Naive thymus-derived CD4-positive, alpha-beta T cell (primary cell): Measurements from ENCODE around the gene MACROD2. TPM values are rescaled to one million over a fixed set of nuclear protein-coding genes. Genes with fewer than 3 reads are reported as not detected.

ENCODE experiments used
- ATAC-seq: fragments of 150-1000 bp; cut with Tn5 transposase; 2 replicates; pipeline ENCODE4 v1.10.0; 2021; ENCODE audit warnings: mild to moderate bottlenecking, moderate library complexity
- CTCF ChIA-PET: fragments of 350-600 bp; sonication (Branson Sonifier 250); formaldehyde crosslinking; loops from one replicate; lab custom pipeline; 2021; ENCODE audit warnings: antibody characterized with exemption; lab: Charles Lee
- POLR2A ChIA-PET: fragments of 350-600 bp; sonication (Branson Sonifier 250); formaldehyde crosslinking; loops from one replicate; lab custom pipeline; 2021; ENCODE audit warnings: antibody characterized with exemption, inconsistent platforms; lab: Charles Lee
- DNase-seq, 9 donors: peaks; one replicate each; pipeline versions ENCODE4 v3.0.0 to v3.0.0-alpha.2; 2020 to 2022; ENCODE audit warnings: mixed read lengths in 1 of 9
- H3K27ac ChIP-seq: one replicate; pipeline ENCODE4 v1.7.0; 2013; ENCODE audit warnings: mild to moderate bottlenecking, low read depth, low read length, moderate library complexity
- H3K27me3 ChIP-seq, 2 donors: one replicate each; pipeline ENCODE4 v1.7.0; 2013; ENCODE audit warnings: low read length in 2 of 2, mild to moderate bottlenecking in 2 of 2, moderate library complexity in 2 of 2; ENCODE audit not compliant: control insufficient read depth in 2 of 2, insufficient read depth in 2 of 2
- H3K36me3 ChIP-seq, 3 experiments: 1 replicate in 2 of 3; 2 replicates in 1 of 3; pipeline ENCODE4 v1.7.0; 2013; ENCODE audit warnings: low read length in 3 of 3, mild to moderate bottlenecking in 3 of 3, moderate library complexity in 1 of 3; ENCODE audit not compliant: insufficient read depth in 3 of 3, control insufficient read depth in 2 of 3
- H3K4me1 ChIP-seq, 2 donors: one replicate each; pipeline ENCODE4 v1.7.0; 2013; ENCODE audit warnings: low read length in 2 of 2, mild to moderate bottlenecking in 2 of 2, moderate library complexity in 1 of 2; ENCODE audit not compliant: control insufficient read depth in 2 of 2, insufficient read depth in 2 of 2
- H3K4me3 ChIP-seq: 2 replicates; pipeline ENCODE4 v1.7.0; 2013; ENCODE audit warnings: mild to moderate bottlenecking, low read length
- H3K9me3 ChIP-seq, 3 experiments: 1 replicate in 2 of 3; 2 replicates in 1 of 3; pipeline ENCODE4 v1.7.0; 2013; ENCODE audit warnings: low read length in 3 of 3; ENCODE audit not compliant: control insufficient read depth in 2 of 3
- H3K27ac Mint-ChIP-seq, 9 donors: one replicate each; pipeline ENCODE4 v1.8.0; 2020 to 2022; ENCODE audit warnings: mixed read lengths in 9 of 9, mild to moderate bottlenecking in 8 of 9, moderate library complexity in 5 of 9, inconsistent platforms in 2 of 9
- H3K27me3 Mint-ChIP-seq, 5 donors: one replicate each; pipeline ENCODE4 v1.8.0; 2021 to 2022; ENCODE audit warnings: mixed read lengths in 5 of 5, mild to moderate bottlenecking in 1 of 5
- H3K36me3 Mint-ChIP-seq, 5 donors: one replicate each; pipeline ENCODE4 v1.8.0; 2020 to 2022; ENCODE audit warnings: mixed read lengths in 5 of 5, mild to moderate bottlenecking in 3 of 5, inconsistent platforms in 1 of 5
- H3K4me1 Mint-ChIP-seq, 7 donors: one replicate each; pipeline ENCODE4 v1.8.0; 2020 to 2022; ENCODE audit warnings: mixed read lengths in 7 of 7, mild to moderate bottlenecking in 3 of 7, inconsistent platforms in 1 of 7
- H3K4me3 Mint-ChIP-seq, 10 donors: one replicate each; pipeline ENCODE4 v1.8.0; 2020 to 2022; ENCODE audit warnings: mild to moderate bottlenecking in 10 of 10, mixed read lengths in 10 of 10, moderate library complexity in 6 of 10, inconsistent platforms in 2 of 10
- H3K9me3 Mint-ChIP-seq, 11 donors: one replicate each; pipeline ENCODE4 v1.8.0; 2020 to 2022; ENCODE audit warnings: mixed read lengths in 11 of 11, mild to moderate bottlenecking in 4 of 11, inconsistent platforms in 1 of 11, moderate library complexity in 1 of 11
- intact Hi-C, 2 donors: fragments of 100-400 bp; cut with micrococcal nuclease; formaldehyde crosslinking; loops; one replicate each; pipeline ENCODE4 v1.15.1; 2023
- polyA plus RNA-seq, 2 donors: library from polyadenylated mRNA; unstranded; fragments of 300-500 nt; fragmentation: Illumina TruSeq; gene quantifications; one replicate each; pipeline ENCODE4 v1.2.3, GENCODE V29; 2021
- total RNA-seq, 6 experiments: library from RNA in 5 of 6; stranded (reverse) in 5 of 6; gene quantifications; 1 replicate in 5 of 6; 2 replicates in 1 of 6; pipeline ENCODE4 v1.2.3 and lab custom pipeline; 2021 to 2026

Gene MACROD2
- total RNA-seq (under 1 TPM in 3 of 5 experiments, not detected in 2; 0.27 to 0.86 (median 0.34) TPM), polyA plus RNA-seq (not detected), total RNA-seq (lab: John Stamatoyannopoulos, UW) (not detected)

DNA sequence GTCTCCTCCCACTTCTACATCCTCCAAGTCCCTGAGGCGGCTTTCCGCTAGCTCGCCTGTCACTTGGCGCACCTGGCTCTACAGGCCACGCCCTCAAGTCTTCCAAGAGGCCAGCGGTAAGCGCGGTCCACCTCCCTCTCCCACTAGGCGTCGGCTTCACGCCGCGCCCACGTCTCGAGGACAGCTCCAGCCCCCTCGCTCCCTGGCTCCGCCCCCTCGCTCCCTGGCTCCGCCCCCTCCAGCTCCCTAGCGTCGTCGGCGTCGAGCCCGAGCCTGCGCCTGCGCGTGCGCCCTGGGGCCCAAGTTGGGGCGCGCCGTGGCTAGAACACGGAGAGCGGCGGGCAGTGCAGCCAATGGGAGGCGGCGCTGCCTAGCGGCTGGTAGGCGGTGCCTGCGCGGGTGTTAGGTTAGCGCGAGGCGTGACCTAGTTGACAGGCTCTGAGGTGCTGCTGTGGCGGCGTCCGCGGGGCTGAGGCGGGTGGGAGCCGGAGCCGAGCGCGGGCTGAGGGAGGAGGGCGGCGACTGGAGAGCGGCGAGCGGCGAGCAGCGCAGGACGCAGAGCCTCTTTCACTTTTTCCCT lies at the start of gene MACROD2:
Gene MACROD2 (plus strand): TSS at position 431 of the 580 bp plus-strand sequence.
- Histone ChIP-seq H3K4me1 (no peaks in the 10 kb centered on the region), H3K36me3 (no peaks in the 10 kb centered on the region), H3K27me3 (no peaks in the 10 kb centered on the region), H3K4me3 (no peak within 1 kb of the TSS), H3K9me3 (peaks cover 0 to 15% (median 0%) of the 10 kb centered on the region in 3 experiments), H3K27ac (no peak within 1 kb of the TSS)
- ChIA-PET CTCF (no interaction called here), POLR2A (no interaction called here)
- Mint-ChIP-seq H3K36me3 (peaks cover 0 to 11% (median 0%) of the 10 kb centered on the region in 5 donors), H3K4me1 (peaks cover 3 to 9% (median 8%) of the 10 kb centered on the region in 7 donors), H3K27ac (no peak within 1 kb of the TSS), H3K9me3 (peaks cover 4 to 57% (median 23%) of the 10 kb centered on the region in 11 donors), H3K27me3 (peaks cover 14 to 40% (median 29%) of the 10 kb centered on the region in 5 donors), H3K4me3 (peak within 1 kb of the TSS; percentile 50 to 82 (median 70))
- DNase-seq (peak in 6 of 9 donors; percentile 1 to 50 (median 19)), ATAC-seq (peak; percentile 88)
- intact Hi-C loops, result loop anchor here in 1 of 2 donors (10.0 kb wide), 1 partner anchor 60 kb away; no protein-coding TSS in a partner anchor

DNA sequence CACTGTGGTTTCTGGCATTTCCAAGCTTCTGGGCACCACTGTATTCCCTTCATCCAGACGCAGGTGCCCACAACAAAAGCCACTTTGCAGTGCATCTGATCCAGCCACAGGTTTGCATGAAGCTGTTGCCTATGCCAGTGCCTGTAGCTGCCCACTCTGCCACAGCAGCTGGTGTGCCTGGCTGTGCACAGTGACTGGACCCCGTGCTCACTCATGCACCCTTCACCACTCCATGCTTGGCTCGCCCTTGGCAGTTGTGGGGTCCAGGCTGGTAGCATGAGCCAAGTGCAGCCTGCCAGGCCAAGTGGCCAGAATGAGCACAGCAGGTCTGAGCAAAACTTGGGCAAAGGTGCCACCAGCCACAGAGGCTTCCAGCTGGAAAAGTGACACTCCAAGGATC lies 47.6 kb upstream of the MACROD2 start:
- no peak for DNase-seq
- ATAC-seq, result no peak
- H3K27ac ChIP-seq, result no peak overlapping the region
- no peaks in the 10 kb centered on the region for H3K4me1 ChIP-seq
- no peaks in the 10 kb centered on the region for H3K36me3 ChIP-seq
- no peaks in the 10 kb centered on the region for H3K27me3 ChIP-seq
- Mint-ChIP-seq H3K27me3 (peaks cover 0 to 15% (median 0%) of the 10 kb centered on the region in 5 donors), H3K4me1 (no peaks in the 10 kb centered on the region), H3K9me3 (peaks cover 0 to 15% (median 9%) of the 10 kb centered on the region in 11 donors), H3K4me3 (no peak overlapping the region), H3K27ac (no peak overlapping the region), H3K36me3 (peaks cover 0 to 4% (median 0%) of the 10 kb centered on the region in 5 donors)
- CTCF ChIA-PET, result no interaction called here
- H3K9me3 ChIP-seq, result no peaks in the 10 kb centered on the region
- intact Hi-C loops, result no loop called here
- H3K4me3 ChIP-seq, result no peak overlapping the region
- POLR2A ChIA-PET, result no interaction called here

DNA sequence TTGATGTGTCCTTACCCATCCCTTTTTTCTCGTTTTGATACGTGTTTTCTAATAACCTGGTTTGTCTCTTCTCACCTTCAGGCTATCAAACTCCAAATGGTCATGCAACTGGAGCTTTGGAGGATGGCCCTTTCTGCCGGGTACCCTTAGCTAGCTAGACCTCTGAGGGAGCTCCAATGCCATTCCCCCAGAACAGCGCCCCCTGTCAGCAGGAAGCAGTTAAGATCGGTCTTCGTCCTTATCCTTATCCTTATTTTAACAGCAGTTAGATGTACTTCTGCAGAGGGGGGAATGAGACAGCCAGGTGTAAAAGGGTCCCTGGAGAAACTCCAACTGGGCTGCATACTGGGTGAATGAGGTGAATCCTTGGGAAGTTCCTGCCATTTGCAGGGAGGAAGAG lies 42.1 kb upstream of the MACROD2 start:
- CTCF ChIA-PET, result no interaction called here
- DNase-seq, result no peak
- no peaks in the 10 kb centered on the region for H3K36me3 Mint-ChIP-seq
- POLR2A ChIA-PET, result no interaction called here
- Histone ChIP-seq H3K9me3 (no peaks in the 10 kb centered on the region), H3K4me1 (no peaks in the 10 kb centered on the region), H3K27me3 (no peaks in the 10 kb centered on the region), H3K36me3 (no peaks in the 10 kb centered on the region), H3K4me3 (no peak overlapping the region), H3K27ac (no peak overlapping the region)
- H3K27me3 Mint-ChIP-seq, result peaks cover 0 to 5% (median 3%) of the 10 kb centered on the region in 5 donors
- H3K9me3 Mint-ChIP-seq, result peaks cover 0 to 23% (median 8%) of the 10 kb centered on the region in 11 donors
- no peak for ATAC-seq
- H3K4me1 Mint-ChIP-seq, result no peaks in the 10 kb centered on the region
- H3K4me3 Mint-ChIP-seq, result no peak overlapping the region
- no peak overlapping the region for H3K27ac Mint-ChIP-seq
- intact Hi-C loops, result no loop called here

DNA sequence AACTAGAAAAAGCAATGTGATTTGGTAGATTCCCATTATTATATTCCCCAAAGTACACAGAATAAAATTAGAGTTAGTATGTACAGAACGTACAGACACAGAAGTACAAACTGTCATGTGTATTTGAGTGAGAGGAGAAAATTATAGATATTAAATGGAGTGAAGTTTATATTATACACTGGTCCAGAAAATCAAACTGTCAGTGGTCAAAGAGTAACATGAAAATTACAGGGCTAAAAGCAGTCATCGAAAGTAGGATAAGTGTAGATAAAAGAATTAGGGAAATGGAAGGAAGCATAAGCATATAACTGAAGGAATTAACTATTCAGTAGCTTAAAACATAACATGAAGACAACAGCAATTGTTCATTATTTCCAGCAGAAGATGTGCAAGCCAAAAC lies 35.2 kb upstream of the MACROD2 start:
- Mint-ChIP-seq H3K27me3 (peaks cover 0 to 3% (median 0%) of the 10 kb centered on the region in 5 donors), H3K36me3 (peaks cover 0 to 5% (median 0%) of the 10 kb centered on the region in 5 donors), H3K4me3 (no peak overlapping the region), H3K27ac (no peak overlapping the region), H3K9me3 (peaks cover 0 to 6% (median 1%) of the 10 kb centered on the region in 11 donors), H3K4me1 (no peaks in the 10 kb centered on the region)
- no peaks in the 10 kb centered on the region for H3K27me3 ChIP-seq
- ChIA-PET CTCF (no interaction called here), POLR2A (no interaction called here)
- DNase-seq (no peak), ATAC-seq (no peak)
- no peak overlapping the region for H3K4me3 ChIP-seq
- H3K4me1 ChIP-seq, result no peaks in the 10 kb centered on the region
- H3K9me3 ChIP-seq, result no peaks in the 10 kb centered on the region
- no peak overlapping the region for H3K27ac ChIP-seq
- H3K36me3 ChIP-seq, result no peaks in the 10 kb centered on the region
- intact Hi-C loops, result no loop called here

DNA sequence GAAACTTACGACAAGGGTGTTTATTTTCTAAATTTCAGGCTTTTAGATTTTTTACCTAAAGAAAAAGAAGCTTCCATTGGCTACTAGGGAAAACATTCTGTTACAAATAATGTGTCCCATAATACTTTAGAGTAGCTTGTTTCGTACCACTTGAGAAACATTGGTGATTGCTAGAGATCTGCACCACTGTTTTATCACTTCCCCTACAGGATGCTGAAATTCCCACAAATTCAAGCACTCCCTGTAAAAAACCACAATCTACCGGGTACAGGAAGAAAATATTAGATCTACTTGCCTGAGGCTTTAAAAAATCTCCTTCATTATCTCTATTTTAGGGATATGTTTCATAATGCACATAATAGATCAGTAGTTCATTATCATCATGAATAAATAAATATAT lies 34.8 kb upstream of the MACROD2 start:
- Mint-ChIP-seq H3K4me3 (no peak overlapping the region), H3K9me3 (peaks cover 0 to 6% (median 2%) of the 10 kb centered on the region in 11 donors), H3K27me3 (no peaks in the 10 kb centered on the region), H3K27ac (no peak overlapping the region), H3K4me1 (no peaks in the 10 kb centered on the region), H3K36me3 (peaks cover 0 to 5% (median 0%) of the 10 kb centered on the region in 5 donors)
- H3K27me3 ChIP-seq, result no peaks in the 10 kb centered on the region
- H3K36me3 ChIP-seq, result no peaks in the 10 kb centered on the region
- intact Hi-C loops, result no loop called here
- no peaks in the 10 kb centered on the region for H3K9me3 ChIP-seq
- ChIA-PET CTCF (no interaction called here), POLR2A (no interaction called here)
- H3K27ac ChIP-seq, result no peak overlapping the region
- H3K4me1 ChIP-seq, result no peaks in the 10 kb centered on the region
- DNase-seq, result no peak
- no peak overlapping the region for H3K4me3 ChIP-seq
- ATAC-seq, result no peak

DNA sequence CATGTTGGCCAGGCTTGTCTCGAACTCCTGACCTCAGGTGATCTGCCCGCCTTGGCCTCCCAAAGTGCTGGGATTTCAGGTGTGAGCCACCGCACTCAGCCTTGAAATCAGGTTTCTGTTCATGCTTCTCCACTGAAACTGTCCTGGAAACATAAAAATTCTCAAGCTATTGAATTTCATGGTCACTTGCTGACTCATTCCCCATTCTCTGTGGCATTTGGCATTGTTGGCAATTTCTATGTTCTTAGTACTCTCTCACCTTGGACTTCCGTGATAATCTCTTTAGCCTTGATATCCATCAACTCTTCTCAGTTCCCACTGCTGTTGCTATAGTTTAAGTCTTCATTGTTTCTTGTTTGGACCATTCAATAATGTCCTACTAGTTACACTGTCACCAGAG lies 11.1 kb upstream of the MACROD2 start:
- H3K27me3 ChIP-seq, result no peaks in the 10 kb centered on the region
- POLR2A ChIA-PET, result no interaction called here
- intact Hi-C loops, result no loop called here
- H3K4me3 Mint-ChIP-seq, result no peak overlapping the region
- H3K4me1 ChIP-seq, result no peaks in the 10 kb centered on the region
- H3K36me3 ChIP-seq, result no peaks in the 10 kb centered on the region
- H3K36me3 Mint-ChIP-seq, result no peaks in the 10 kb centered on the region
- H3K27ac Mint-ChIP-seq, result no peak overlapping the region
- CTCF ChIA-PET, result no interaction called here
- no peaks in the 10 kb centered on the region for H3K9me3 ChIP-seq
- no peak overlapping the region for H3K4me3 ChIP-seq
- H3K27ac ChIP-seq, result no peak overlapping the region
- no peak for DNase-seq
- no peaks in the 10 kb centered on the region for H3K4me1 Mint-ChIP-seq
- no peak for ATAC-seq
- H3K27me3 Mint-ChIP-seq, result peaks cover 0 to 1% (median 0%) of the 10 kb centered on the region in 5 donors
- H3K9me3 Mint-ChIP-seq, result peaks cover 0 to 18% (median 8%) of the 10 kb centered on the region in 11 donors

DNA sequence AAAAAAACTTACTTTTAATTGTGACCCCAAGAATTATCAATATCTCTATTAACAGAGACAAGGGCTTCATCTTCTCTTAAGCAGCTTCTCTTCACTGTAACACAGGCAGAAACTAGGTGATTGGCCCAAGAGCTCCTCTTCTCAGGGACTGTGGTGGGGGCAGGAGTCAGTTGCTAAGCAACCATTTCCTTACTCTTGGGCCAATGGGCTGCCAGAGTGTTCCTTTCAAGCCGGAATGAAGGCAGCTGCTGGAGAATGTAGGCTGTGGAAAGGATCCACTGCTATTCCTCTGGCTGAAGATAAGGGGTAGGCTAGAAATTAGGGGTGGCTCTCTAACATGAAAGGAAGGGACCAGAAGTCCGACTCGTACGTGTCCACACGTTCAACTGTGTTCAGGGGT lies 4.9 kb upstream of the MACROD2 start, which contains the start of gene SEL1L2:
Gene SEL1L2 (minus strand): TSS at position 150 of the 400 bp plus-strand sequence. CDS start 80 bp downstream, at position 70.
- Histone ChIP-seq H3K27me3 (no peaks in the 10 kb centered on the region), H3K36me3 (no peaks in the 10 kb centered on the region), H3K4me3 (no peak within 1 kb of the TSS), H3K4me1 (no peaks in the 10 kb centered on the region), H3K27ac (no peak within 1 kb of the TSS), H3K9me3 (peaks cover 0 to 15% (median 0%) of the 10 kb centered on the region in 3 experiments)
- peaks cover 0 to 16% (median 15%) of the 10 kb centered on the region in 5 donors for H3K27me3 Mint-ChIP-seq
- CTCF ChIA-PET, result no interaction called here
- H3K4me1 Mint-ChIP-seq, result peaks cover 0 to 2% (median 0%) of the 10 kb centered on the region in 7 donors
- peaks cover 0 to 4% (median 0%) of the 10 kb centered on the region in 5 donors for H3K36me3 Mint-ChIP-seq
- POLR2A ChIA-PET, result no interaction called here
- H3K9me3 Mint-ChIP-seq, result peaks cover 3 to 60% (median 20%) of the 10 kb centered on the region in 11 donors
- no peak for ATAC-seq
- DNase-seq, result no peak
- no peak within 1 kb of the TSS for H3K27ac Mint-ChIP-seq
- intact Hi-C loops, result loop anchor here in 1 of 2 donors (10.0 kb wide), 1 partner anchor 64 kb away; no protein-coding TSS in a partner anchor
- no peak within 1 kb of the TSS for H3K4me3 Mint-ChIP-seq
